Measurements from ENCODE around the gene TSPEAR.

Gene TSPEAR

DNA sequence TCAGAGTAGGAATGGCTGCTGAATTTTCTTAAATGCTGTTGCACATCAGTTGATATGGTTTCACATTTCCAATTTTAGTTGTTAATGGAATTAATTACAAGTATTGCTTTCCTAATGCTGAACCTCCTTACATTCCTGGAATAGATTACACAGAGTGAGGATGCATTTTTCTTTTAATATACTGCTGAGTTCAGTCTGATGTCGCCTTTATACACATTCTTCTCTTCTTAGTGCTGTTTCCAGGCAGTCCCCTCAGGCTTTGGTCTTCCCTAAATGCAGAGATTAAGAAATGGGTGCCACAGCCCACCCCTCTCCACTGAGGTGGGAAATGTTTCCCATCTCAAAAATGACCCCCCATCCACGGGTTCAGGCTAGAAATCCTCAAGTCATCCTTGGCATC is 6.7 kb upstream of the TSPEAR start:
- DNase-seq, result no peak

DNA sequence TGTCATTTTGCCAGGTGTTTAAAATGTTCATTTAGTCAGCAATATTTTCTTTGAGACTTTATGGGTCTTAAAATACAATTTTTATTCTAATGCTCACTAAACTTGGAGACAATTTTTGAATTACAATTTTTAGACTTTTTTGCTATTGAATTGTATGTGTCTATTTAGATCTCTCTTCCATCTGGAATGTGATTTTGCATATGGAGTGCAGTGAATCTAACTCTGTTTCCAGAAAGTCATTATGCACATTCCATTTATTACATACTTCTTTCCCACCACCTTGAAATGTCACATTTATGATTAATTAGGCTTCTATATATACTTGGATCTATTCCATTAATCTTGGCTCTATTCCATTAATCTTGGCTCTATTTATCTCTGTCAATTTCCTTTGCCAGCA is 5.6 kb upstream of the TSPEAR start:
- no peak for DNase-seq

DNA sequence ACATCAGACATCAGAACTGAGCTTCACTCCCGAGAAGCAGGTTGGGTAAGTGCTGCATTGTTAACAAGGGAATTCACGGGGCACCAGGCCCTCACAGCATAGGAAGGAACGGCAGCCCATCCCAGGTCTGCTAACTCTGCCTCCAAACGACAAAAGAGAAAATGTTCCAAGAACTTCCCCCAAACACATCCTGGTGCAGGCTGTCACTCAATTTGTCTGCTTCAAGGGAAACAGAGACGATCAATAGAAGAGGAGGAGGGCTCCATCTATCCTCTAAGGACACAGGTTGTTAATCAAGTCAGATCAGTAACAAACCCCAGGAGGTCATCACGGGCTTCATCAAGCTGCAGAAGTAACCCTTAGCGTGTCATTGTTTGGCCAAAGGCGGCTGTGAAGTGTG is 3.5 kb upstream of the TSPEAR start:
- DNase-seq, result no peak

DNA sequence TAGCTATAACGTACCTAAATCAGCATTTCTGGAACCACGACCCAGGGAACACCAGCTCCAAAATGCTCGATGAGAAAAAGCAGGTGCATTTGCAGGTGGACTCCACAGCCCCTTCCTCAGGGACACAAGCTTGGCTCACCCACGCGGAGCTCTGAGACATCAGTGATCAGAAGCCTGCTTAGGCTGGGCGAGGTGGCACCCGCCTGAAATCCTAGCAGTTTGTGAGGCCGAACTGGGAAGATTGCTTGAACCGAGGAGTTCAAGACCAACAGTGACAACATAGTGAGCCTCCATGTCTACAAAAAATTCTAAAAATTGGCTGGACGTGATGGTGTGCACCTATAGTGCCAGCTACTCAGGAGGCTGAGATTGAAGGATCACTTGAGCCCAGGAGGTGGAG is 2.5 kb upstream of the TSPEAR start:
- DNase-seq, result no peak

DNA sequence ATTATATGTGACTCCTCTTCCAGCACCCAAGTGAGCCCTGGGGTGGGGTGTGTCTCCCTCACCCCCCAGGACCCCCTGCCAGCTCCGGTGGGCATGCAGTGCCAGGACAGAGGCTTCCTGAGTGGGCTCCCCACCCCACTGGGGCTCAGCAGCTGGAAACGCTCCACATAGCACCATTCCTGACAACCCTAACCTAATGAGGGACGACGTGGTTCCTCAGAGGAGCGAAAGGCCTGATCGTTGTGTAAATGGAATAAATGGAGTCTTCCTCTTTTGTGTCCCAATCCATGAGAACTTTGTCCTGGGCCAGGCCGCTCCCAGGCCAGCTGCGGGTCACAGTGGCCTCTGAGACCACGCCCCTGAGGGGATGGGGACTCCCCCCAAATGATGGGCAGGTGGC is 1.8 kb upstream of the TSPEAR start:
- no peak for DNase-seq

DNA sequence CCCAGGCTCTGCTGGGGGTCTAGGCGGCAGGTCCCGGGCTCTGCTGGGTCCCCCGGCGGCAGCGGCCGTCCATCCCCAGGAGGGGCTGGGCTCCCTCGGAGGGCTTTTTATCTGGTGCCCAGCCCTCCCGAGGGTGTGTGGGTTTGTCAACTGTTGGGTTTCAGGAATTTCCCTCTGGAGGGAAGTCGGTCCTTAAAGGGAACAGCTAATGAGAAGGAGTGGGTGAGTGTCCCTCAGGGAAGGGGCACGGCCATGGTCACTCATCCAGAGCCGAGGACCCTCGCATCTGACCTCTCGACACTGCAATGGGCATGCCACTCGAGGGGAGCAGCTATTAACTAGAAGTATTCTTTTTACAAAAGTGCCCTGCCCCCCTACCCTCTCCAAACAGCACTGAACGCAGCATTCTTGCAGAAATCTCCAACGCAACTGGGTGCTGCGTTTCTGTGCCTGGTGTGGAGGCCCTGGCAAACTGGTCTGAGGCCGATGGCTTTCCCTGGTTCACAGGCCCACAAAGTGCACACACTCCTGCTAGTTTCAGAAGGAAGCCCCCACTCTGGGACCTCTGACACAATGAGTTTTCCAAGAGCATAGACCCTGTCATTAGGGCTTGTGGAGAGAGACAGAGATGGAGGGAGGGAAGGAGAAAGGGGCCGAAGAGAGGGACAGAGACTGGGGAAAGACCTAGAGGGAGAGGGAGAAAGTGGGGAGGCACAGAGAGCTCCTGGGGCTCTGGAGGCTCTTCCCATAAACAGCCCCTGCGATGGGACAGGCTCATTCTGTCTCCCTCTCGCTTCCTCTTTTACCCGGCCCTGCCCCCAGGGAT is 1.0 kb upstream of the TSPEAR start:
- no peak for DNase-seq

DNA sequence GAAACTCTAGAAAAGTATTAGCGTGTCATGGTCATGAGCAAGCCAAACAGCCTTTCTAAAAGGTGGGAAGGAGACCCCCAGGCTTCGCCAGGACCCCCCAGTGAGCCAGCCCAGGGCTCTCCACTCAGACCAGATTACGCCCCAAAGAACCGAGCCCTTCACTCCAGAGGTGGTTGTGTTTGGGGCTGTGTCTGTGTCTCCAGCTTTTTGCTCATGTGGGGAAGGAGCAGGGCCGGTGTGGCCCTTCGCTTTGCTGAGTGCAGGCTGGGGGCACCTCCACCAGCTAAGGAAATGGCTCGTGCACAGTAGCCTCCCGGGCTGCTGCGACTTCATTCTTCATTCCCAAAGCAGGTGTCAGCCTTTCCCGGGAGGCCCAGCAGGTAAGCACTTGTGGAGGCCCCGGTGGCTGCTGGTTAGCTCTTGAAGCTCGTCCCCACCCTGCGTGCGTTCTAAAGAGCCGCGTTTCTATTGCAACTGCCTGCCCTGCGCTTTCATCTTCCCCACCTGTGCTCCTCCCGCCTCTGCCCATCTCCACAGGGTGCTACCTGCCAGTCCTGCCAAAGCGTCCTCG is 531 bp downstream of the TSPEAR start:
- no peak for DNase-seq

DNA sequence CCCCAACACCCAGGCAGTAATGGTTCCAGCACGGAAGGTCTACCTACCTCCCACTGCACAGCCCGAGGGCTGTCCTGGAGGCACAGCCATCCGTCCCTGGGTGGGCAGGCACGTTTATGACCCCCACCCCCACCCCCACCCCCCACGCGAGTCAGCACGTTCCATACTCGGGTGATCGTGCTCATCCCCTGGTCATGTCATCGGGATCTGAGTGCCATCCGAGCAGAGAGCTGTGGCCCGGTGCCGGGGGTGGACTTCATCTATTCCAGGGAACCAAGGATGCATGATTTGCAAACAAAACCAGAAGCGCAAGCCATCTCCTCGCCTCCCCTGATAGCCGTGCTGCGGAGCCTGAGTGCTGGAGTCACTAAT is 1.1 kb downstream of the TSPEAR start:
- no peak for DNase-seq

DNA sequence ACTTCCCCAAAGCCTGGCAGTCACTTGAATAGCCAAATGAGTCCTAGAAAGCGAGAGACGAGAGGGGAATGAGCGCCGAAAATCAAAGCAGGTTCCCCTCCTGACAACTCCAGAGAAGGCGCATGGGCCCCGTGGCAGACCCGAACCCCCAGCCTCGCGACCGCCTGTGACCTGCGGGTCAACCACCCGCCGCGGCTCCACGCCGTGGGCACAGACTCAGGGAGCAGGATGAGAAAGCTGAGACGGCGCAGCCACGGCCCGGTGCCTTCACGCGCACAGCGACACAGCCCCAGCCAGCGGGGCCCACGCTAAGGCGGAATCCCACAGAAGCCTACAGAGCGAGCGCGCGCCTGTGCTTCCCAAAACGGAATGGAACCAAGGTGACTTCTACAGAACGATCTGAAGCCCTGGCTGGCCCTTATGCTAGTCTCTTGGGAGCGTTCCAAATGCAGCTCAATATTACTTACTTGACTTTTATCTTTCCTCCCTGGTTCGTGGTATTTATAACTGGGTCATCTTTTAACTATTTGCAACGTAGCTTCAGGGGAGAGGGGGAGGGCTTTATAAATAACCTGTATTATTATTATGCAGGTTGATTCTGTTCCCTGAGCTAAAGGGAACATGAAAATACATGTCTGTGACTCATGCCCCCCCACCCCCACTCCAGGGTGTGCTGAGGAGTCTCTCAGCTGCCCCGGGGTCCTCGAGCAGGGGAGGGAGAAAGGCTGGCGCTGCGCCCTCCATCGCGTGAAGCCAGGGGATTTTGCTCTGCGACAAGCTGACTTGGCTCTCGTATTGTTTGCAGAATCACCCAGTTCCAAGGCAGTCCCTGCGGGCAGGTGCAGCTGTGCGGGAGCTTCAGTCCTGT is 1.7 kb downstream of the TSPEAR start:
- peak; percentile 48 for DNase-seq

DNA sequence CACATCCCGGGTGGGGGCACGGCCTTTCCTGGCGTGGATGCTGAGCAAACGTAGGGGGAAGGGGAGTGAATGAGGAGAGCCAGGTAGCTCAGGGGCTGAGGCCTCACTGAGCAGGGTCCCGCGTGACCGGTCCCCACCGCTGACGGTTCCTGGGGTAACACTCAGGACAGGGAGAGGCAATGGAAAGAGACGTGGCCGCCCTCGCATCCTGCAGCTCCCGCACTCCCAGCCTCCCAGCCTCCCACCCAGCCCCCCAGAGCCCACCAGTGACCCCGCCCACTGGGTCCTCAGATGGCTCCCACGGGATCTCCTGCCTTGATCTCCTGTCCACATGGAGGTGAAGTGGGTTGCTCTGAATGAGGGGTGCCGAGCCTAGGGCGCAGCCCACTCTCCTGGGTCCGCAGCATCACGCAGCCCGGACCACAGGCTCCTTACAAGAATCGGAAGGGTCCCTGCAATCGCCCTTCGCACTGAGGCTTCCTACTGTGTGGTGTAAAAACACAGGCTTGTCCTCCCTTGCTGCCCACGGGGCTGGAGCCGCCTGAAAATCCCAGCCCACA is 2.4 kb downstream of the TSPEAR start:
- no peak for DNase-seq

DNA sequence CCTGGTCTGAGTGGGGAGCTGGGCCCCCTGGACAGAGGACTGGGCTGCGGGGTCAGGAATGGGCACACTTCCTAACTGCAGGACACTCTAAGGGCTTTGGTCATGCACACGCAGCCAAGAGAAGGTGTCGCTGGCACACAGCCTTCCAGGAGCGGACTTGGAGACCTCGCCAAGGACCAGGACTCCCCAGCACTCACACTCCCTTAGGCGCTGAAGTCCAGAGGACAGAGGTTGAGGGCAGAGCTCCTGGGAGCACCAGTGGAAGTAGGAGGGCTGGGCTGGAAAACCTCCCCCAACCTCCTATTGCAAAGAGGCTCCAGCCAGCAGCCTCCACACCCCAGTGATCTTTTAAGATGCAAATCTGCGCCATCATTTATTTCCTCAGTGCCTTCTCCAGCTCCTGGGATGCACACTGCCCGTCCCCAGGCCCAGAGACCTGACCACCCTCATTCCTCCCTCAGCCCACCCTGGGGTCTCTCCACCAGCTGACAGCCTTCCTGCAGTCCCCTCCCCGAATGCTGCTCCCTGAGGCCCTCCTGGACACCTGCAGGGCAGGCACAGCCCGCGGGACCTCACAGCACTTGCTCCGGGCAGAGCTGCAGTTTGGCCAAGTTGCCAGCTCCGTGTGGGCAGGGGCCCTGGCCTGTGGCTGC is 3.0 kb downstream of the TSPEAR start:
- no peak for DNase-seq

DNA sequence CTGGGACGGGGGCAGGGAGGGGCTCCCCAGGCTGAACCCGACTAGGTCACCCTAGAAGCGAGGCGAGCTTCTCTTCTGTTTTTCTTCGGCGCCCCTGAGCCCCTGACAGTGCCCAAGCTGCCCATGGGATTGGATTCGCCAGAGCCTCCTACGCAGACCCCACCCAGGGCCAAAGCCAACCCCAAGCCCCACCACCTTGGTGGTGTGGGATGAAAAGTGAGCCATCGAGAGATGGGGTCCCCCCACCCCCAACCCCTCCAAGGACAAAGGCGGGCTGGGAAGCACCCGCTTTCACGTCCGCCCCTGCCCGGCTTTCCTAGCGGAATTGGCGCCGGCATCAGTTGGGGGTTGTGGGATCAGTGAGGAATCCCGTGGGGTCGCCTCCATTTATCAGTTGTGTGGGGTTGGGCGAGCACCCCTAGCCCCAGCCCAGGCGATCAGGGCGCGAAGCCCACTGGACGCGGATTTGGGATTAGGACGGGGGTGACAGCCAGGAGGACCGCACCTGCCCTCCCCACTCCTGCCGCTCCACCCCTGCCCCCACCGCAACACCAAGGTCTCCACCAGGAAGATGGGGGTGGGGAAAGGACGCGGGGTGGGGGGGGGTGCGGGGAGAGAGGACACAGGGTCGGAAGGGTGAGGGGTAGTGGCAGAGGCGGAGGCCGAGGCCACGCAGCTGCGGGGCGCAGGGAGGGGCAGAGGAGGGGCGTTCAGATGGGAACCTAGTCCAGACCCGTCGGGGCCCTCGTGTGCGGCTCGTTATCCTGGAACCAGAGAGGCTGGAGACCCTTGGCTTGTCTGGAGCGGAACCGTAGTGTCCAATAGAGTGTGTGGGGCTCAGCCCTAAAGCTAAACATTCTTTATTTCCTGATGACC is 4.4 kb downstream of the TSPEAR start:
- no peak for DNase-seq

DNA sequence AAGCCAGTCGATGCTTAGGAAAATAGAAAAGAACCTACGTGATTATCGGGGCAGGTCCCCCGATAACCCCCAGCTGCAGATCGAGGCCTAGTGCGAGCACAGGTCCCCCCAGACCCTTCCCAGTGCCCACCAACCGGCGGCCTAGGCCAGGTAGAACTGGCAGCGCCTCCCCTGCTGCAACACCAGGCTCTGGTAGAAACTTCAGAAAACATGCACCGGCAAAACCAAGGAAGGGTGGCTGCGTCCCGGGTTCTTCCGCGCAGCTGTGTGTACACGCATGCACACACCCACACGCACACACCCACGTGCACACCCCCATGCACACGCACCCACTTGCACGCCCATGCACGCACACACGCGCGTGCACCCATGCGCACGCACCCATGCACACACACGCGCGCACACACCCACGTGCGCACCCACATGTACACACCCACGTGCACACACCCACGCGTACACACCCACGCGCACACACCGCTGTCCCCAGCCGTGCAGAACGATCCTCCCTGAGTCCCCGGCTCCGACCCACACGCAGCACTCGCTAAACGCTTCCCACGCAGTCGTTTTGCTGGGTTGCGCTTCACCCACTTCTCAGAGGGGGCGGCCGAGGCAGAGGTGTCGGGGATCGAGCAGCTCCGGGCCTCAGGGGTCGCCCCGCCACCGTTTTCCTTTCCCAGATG is 5.2 kb downstream of the TSPEAR start:
- DNase-seq, result no peak

DNA sequence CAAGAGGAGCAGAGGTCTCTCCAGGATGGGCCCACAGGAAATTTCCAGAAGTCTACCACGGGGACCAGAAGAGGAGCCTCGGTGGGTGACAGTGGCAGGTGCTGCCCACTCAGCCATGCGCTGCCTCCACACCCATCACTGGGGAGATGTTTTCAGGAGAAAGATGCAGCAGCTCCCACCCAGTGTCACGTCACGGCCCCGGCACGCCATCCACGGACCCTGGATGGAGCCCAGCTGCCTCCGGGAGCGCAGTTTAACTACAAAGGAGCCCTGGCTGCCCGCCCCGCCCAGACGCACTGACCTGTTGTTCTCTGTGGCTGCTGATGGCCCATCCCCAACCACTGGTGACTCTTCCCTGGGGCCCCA is 6.8 kb downstream of the TSPEAR start:
- no peak for DNase-seq

DNA sequence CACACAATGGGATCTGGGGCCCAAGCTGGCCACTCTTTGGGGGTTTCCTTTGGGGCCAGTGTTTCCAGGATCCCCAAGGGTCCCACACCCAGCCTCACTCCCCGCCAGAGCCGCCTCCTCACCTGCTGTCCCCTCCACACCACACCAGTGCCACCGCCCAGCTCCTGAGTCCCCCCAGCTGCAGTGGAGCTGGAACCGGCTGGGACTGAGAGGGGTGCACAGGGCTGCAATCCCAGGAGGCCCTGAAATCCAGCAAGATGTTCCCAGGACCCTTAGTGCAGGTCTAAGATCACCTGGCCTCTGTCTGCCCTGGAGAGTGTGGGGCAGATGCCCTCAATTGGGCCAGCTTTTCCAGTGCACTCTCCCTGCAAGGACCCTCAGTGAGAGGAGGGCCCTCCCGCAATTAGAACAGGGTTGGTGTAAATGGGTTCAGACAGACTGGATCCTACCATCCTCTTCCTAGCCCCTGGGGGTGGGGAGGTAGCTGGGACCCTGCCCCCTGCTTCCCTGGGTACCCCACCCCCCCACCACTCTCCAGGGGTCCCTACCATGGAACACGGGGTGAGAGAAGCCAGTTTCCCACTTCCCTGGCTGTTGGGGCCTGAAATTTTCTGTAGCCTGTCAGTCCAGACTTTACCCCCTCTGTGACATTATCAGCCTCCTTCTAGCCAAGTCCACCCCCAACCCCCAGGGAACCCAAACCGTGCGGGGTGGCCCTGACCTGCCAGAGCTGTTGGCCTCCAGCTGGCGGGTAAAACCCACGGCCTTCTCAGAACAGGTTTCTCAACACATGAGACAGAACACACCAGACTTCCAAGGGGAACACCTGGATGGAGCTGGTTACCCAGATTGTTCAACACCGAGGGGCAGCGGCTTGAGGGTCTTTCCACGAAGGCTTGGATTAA is 7.4 kb downstream of the TSPEAR start:
- no peak for DNase-seq

DNA sequence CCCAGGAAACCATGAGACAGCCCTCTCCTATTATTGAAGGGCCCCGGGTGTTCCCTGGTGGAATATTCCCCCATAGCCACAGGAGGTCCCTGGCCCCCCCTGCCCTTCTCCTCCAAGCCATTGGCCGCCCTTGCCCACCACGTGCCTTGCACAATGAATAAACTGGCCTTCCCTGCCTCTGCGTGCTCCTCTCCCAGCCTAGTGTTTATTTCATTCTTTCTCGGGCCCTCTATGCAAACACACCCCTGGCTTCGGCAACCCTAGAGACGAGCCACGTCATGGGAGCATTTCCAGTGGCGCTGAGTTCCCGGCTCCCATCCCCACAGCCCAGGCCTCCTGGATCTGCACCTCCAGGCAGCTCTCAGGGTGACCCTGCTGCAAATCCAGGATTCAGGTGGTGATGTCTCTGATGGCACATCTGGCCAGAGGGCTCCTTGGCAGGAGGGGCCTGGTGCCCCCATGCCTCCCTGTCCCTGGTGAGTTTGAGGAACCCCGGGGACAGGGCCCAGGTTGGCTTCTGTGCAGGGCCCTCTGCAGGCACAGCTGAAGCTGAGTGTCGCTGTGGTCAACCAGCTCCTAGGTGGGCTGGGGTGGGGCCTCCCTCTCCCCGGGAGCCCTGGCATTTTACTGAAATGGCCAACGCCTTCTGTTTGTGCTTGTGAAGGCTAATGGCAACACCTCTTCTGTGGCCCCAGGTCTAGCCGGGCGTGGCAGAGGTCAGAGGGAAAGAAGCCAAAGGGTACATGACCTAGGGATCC is 8.2 kb downstream of the TSPEAR start:
- DNase-seq, result no peak

DNA sequence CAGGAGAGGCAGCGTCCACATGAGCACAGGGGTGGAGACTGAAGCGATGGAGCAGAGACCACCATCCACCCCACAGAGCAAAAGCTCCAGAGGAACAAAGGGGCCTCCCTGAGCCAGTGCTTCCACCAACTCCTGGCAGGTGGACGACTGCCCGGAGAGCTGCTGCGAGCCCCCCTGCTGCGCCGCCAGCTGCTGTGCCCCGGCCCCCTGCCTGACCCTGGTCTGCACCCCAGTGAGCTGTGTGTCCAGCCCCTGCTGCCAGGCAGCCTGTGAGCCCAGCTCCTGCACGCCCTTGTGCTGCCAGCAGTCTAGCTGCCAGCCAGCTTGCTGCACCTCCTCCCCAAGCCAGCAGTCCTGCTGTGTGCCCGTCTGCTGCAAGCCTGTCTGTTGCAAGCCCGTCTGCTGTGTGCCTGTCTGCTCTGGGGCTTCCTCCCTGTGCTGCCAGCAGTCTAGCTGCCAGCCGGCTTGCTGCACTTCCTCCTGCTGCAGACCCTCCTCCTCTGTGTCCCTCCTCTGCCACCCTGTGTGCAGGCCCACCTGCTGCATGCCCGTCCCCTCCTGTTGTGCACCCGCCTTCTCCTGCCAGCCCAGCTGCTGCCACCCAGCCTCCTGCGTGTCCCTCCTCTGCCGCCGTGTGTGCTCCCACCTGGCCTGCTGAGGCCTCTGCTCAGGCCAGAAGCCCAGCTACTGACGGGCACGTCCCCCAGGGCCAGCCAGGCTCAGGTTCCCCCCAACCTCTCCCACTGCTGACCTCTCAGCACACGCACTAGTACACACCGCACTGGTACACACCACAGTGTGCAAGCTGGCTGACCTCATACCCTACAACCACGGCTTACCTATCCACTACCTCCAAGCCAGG is 9.0 kb downstream of the TSPEAR start:
- DNase-seq, result no peak

DNA sequence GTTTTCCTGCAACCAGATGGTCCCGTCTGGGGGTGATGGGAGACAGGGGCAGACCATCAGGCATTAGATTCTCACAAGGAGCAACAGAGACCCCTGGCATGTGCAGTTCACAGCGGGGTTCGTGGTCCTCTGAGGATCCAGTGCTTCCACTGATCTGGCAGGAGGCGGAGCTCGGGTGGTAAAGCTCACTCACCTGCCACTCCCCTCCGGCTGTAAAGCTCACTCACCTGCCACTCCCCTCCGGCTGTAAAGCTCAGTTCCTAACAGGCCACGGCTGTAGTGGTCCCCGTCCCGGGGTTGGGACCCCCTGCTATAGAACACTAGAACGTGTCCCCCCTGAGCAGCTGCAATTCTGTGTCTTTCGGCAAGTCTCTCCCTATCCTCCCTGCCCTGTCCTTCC is 9.8 kb downstream of the TSPEAR start:
- DNase-seq, result no peak

DNA sequence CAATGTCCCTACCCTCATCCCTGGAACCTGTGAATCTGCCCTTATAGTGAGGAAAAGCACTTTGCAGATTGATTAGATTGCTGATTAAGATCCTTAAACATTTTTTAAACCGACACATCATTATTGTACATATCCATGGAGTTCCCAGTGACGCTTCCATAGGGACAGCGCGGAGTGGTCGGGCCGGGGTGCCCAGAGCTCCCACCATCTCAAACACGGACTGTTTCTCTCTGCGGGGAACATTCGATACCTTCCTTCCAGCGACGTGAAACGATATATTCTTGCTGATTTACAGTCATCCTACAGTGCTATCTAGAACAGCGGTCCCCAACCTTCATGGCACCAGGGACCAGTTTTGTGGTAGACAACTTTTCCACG is 10.4 kb downstream of the TSPEAR start:
- DNase-seq, result no peak
